Keratinocyte (primary cell): ENCODE results near the gene PSTPIP2. TPM values are rescaled to one million over a fixed set of nuclear protein-coding genes. Genes with fewer than 3 reads are reported as not detected.

Experiments used
- DNase-seq: peaks from one replicate; pipeline ENCODE4 v3.0.0-alpha.2; 2011; ENCODE audit warnings: low read depth, missing footprints, low spot score
- FAIRE-seq: peaks from 2 replicates; lab custom pipeline; 2011; peaks lifted over from hg19 to GRCh38; lab: Jason Lieb, UNC
- H2AFZ ChIP-seq: 2 replicates; pipeline ENCODE4 v1.6.0; 2012; ENCODE audit warnings: low read length, control low read depth, inconsistent platforms; ENCODE audit not compliant: control insufficient read depth
- H3K27ac ChIP-seq: 2 replicates; pipeline ENCODE4 v1.5.1; 2011; ENCODE audit warnings: low read length; ENCODE audit not compliant: control insufficient read depth, insufficient read depth
- H3K27me3 ChIP-seq: 3 replicates; pipeline ENCODE4 v1.6.0; 2011; ENCODE audit warnings: low read length; ENCODE audit not compliant: control insufficient read depth, insufficient read depth; ENCODE audit errors: extremely low read depth
- H3K36me3 ChIP-seq, 2 experiments: 2 replicates in 1 of 2; 3 replicates in 1 of 2; pipeline ENCODE4 v1.5.1; 2011; ENCODE audit warnings: low read length in 2 of 2, mild to moderate bottlenecking in 1 of 2; ENCODE audit not compliant: control insufficient read depth in 2 of 2, insufficient read depth in 2 of 2; ENCODE audit errors: extremely low read depth in 1 of 2
- H3K4me1 ChIP-seq: 3 replicates; pipeline ENCODE4 v1.5.1; 2011; ENCODE audit warnings: low read length; ENCODE audit not compliant: control insufficient read depth, insufficient read depth; ENCODE audit errors: extremely low read depth
- H3K4me2 ChIP-seq: 3 replicates; pipeline ENCODE4 v1.6.0; 2011; ENCODE audit warnings: low read depth, low read length; ENCODE audit not compliant: control insufficient read depth, insufficient read depth; ENCODE audit errors: extremely low read depth
- H3K4me3 ChIP-seq, 3 experiments: fragments of 200-600 bp in 1 of 3; sonication (generic) in 1 of 3; 2 replicates in 2 of 3; 3 replicates in 1 of 3; pipeline ENCODE4 v1.5.1; 2011 to 2016; ENCODE audit warnings: low read length in 3 of 3, mild to moderate bottlenecking in 3 of 3, control low read depth in 2 of 3, inconsistent platforms in 1 of 3, low read depth in 1 of 3, mixed read lengths in 1 of 3, mixed run types in 1 of 3, moderate library complexity in 1 of 3; ENCODE audit not compliant: control insufficient read depth in 2 of 3, insufficient read depth in 2 of 3; ENCODE audit errors: extremely low read depth in 1 of 3
- H3K79me2 ChIP-seq: 2 replicates; pipeline ENCODE4 v1.6.0; 2012; ENCODE audit warnings: low read length; ENCODE audit not compliant: control insufficient read depth, insufficient read depth
- H3K9ac ChIP-seq: 3 replicates; pipeline ENCODE4 v1.6.0; 2011; ENCODE audit warnings: low read length; ENCODE audit not compliant: control insufficient read depth, insufficient read depth; ENCODE audit errors: extremely low read depth
- H3K9me1 ChIP-seq: 3 replicates; pipeline ENCODE4 v1.6.0; 2011; ENCODE audit warnings: low read length; ENCODE audit not compliant: control insufficient read depth, insufficient read depth; ENCODE audit errors: extremely low read depth
- H3K9me3 ChIP-seq: 2 replicates; pipeline ENCODE4 v1.5.1; 2012; ENCODE audit warnings: low read depth, low read length; ENCODE audit not compliant: control insufficient read depth
- H4K20me1 ChIP-seq: 3 replicates; pipeline ENCODE4 v1.6.0; 2011; ENCODE audit warnings: low read length; ENCODE audit not compliant: control insufficient read depth, insufficient read depth; ENCODE audit errors: extremely low read depth
- CTCF ChIP-seq, 3 experiments: IDR thresholded peaks in 1 of 3; conservative IDR thresholded peaks in 1 of 3; optimal IDR thresholded peaks in 1 of 3; 2 replicates in 2 of 3; 3 replicates in 1 of 3; pipeline versions ENCODE3 to v1.5.1; 2011; ENCODE audit warnings: low read length in 3 of 3, mild to moderate bottlenecking in 3 of 3, moderate library complexity in 2 of 3, control low read depth in 1 of 3, inconsistent platforms in 1 of 3; ENCODE audit not compliant: insufficient read depth in 2 of 3; ENCODE audit errors: extremely low read depth in 1 of 3
- EZH2 ChIP-seq: IDR thresholded peaks from one replicate; pipeline ENCODE4 v1.6.1; 2012; ENCODE audit warnings: inconsistent platforms, mild to moderate bottlenecking, low read length, moderate library complexity
- dilution Hi-C: fragments of 300-500 bp; cut with MboI; formaldehyde crosslinking; loops from one replicate; pipeline ENCODE4 v1.7.0; 2020; ENCODE audit warnings: low sequenced_read_pairs; ENCODE audit not compliant: extremely low pct_ligation_motif_present
- polyA plus RNA-seq, 5 experiments: library from polyadenylated mRNA; depleted of rRNA in 3 of 5; stranded (reverse) in 3 of 5; stranded (forward) in 1 of 5; unstranded in 1 of 5; fragments of >200 nt; gene quantifications; 1 replicate in 1 of 5; 2 replicates in 3 of 5; 3 replicates in 1 of 5; pipeline versions ENCODE4 v1.2.1 to v1.2.3, GENCODE V29; 2011 to 2012; ENCODE audit warnings: missing spikeins in 2 of 5, low read depth in 1 of 5, low replicate concordance in 1 of 5

The PSTPIP2 gene
- polyA plus RNA-seq, 1 donor (not counting 4 experiments of a cell fraction or from before 2014, with no cell fraction given), result 27.3 TPM

- TF ChIP-seq CTCF (optimal IDR thresholded peaks at IDR 0.05 in 1 of 3, IDR thresholded peaks at IDR 0.05 in 1 of 3, conservative IDR thresholded peaks at IDR 0.05 in 1 of 3; ENCODE audit: extremely low read depth in 1 of 3, insufficient read depth in 2 of 3, low read length in 3 of 3) (no peak), EZH2 (no peak)
- DNase-seq (no peak), FAIRE-seq (peak; percentile 48)
- Histone ChIP-seq H4K20me1 (no peaks in the 10 kb centered on the region), H3K9me1 (no peaks in the 10 kb centered on the region), H3K9me3 (no peaks in the 10 kb centered on the region), H3K79me2 (peaks cover 2% of the 10 kb centered on the region), H3K27me3 (no peaks in the 10 kb centered on the region), H3K4me1 (peaks cover 5% of the 10 kb centered on the region), H3K4me3 (peak overlapping the region in 2 of 3 experiments; percentile 65 to 66), H3K36me3 (peaks cover 1 to 5% of the 10 kb centered on the region in 2 experiments), H3K27ac (no peak overlapping the region), H2AFZ (peak overlapping the region; percentile 92), H3K9ac (peak overlapping the region; percentile 63), H3K4me2 (peak overlapping the region; percentile 83)
- dilution Hi-C loops, result no loop called here
These were observed 43.5 kb downstream of the PSTPIP2 start for GRCh38 chr18:46028536-46028891.

- Histone ChIP-seq H3K36me3 (peaks cover 0 to 6% of the 10 kb centered on the region in 2 experiments), H3K27me3 (no peaks in the 10 kb centered on the region), H3K4me3 (no peak overlapping the region), H3K9me1 (no peaks in the 10 kb centered on the region), H3K4me1 (no peaks in the 10 kb centered on the region), H3K79me2 (no peaks in the 10 kb centered on the region), H3K27ac (no peak overlapping the region), H3K9me3 (no peaks in the 10 kb centered on the region), H2AFZ (no peak overlapping the region), H4K20me1 (no peaks in the 10 kb centered on the region), H3K9ac (no peak overlapping the region), H3K4me2 (no peak overlapping the region)
- dilution Hi-C loops, result no loop called here
- no peak for DNase-seq
- TF ChIP-seq EZH2, result no peak
- no peak for TF ChIP-seq CTCF (optimal IDR thresholded peaks at IDR 0.05 in 1 of 3, IDR thresholded peaks at IDR 0.05 in 1 of 3, conservative IDR thresholded peaks at IDR 0.05 in 1 of 3; ENCODE audit: extremely low read depth in 1 of 3, insufficient read depth in 2 of 3, low read length in 3 of 3)
- no peak for FAIRE-seq
These were observed 52.1 kb downstream of the PSTPIP2 start for GRCh38 chr18:46019936-46020335.
